Urinary bladder (tissue), 4 donors: ENCODE data around the gene SIL1. TPM values are rescaled to one million over a fixed set of nuclear protein-coding genes. Genes with fewer than 3 reads are reported as not detected.
"Not testable (repeated sequence)": the region's sequence is repeated elsewhere in the genome, so short reads cannot be mapped to it uniquely, and the experiment has no call there.

Experiments
- DNase-seq: peaks from one replicate; pipeline ENCODE4 v3.0.0-alpha.2; 2015; ENCODE audit errors: extremely low spot score
- H3K27ac ChIP-seq: one replicate; pipeline ENCODE4 v1.5.1; 2013; ENCODE audit warnings: low read depth, mild to moderate bottlenecking, moderate library complexity
- H3K36me3 ChIP-seq: one replicate; pipeline ENCODE4 v1.6.1; 2013; ENCODE audit warnings: mild to moderate bottlenecking, moderate library complexity; ENCODE audit not compliant: insufficient read depth
- H3K4me1 ChIP-seq: one replicate; pipeline ENCODE4 v1.6.1; 2013; ENCODE audit warnings: mild to moderate bottlenecking, moderate library complexity; ENCODE audit not compliant: insufficient read depth
- H3K4me3 ChIP-seq: one replicate; pipeline ENCODE4 v1.5.1; 2013; ENCODE audit warnings: low read depth, low read length
- WGBS: extraction: QIAGEN DNeasy Blood & Tissue Kit; methylation state at CpG from one replicate; pipeline ENCODE4 v1.1.7; 2013; 5-methylcytosine and 5-hydroxymethylcytosine counted together
- polyA plus RNA-seq: library from polyadenylated mRNA; stranded (reverse); fragments of 200-250 nt; gene quantifications from one replicate; pipeline ENCODE4 v1.2.3, GENCODE V29; 2013
- total RNA-seq: library from RNA; depleted of rRNA; stranded (reverse); fragments of >200 nt; gene quantifications from one replicate; pipeline ENCODE4 v1.2.3, GENCODE V29; 2014
- donor health status: healthy with polysubstance abuse.
- donor health status: healthy.

The SIL1 gene
- total and polyA plus RNA-seq, 2 donors: 31.5 to 49.8 TPM

GRCh38 chr5:139011156-139011555 is 187.0 kb downstream of the SIL1 start:
- WGBS: 63% methylated on average over 16 of the region's 25 CpGs
- not testable (repeated sequence) for H3K36me3 ChIP-seq, DNase-seq, H3K4me1 ChIP-seq, H3K4me3 ChIP-seq, H3K27ac ChIP-seq

- Histone ChIP-seq H3K4me3 (no peak overlapping the region), H3K27ac (no peak overlapping the region), H3K36me3 (peaks cover 2% of the 10 kb centered on the region), H3K4me1 (no peaks in the 10 kb centered on the region)
- DNase-seq: no peak
- WGBS: 85% methylated on average over 3 of the region's 3 CpGs
Observed at GRCh38 chr5:139004374-139005307, 193.5 kb downstream of the SIL1 start.

DNA sequence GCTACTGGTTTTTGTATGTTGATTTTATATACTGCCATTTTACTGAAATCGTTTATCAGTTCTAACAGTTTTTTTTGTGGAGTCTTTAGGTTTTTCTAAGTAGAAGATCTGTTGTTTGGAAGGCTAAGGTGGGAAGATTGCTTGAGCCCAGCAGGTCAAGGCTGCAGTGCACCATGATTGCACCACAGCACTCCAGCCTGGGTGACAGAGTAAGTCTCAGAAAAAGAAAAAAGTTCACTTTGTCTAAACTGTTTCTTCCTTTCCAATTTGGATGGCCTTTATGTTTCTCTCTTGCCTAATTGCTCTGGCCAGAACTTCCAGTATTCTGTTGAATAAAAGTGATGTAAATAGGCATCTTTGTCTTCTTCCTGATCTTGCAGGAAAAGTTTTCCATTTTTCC is 198.5 kb downstream of the SIL1 start:
- WGBS: 92% methylated on average over 1 of the region's 1 CpG
- no peak overlapping the region for H3K4me3 ChIP-seq
- peaks cover 2% of the 10 kb centered on the region for H3K36me3 ChIP-seq
- H3K4me1 ChIP-seq: no peaks in the 10 kb centered on the region
- H3K27ac ChIP-seq: no peak overlapping the region
- DNase-seq: no peak

- peaks cover 2% of the 10 kb centered on the region for H3K36me3 ChIP-seq
- no peak overlapping the region for H3K4me3 ChIP-seq
- DNase-seq: no peak
- no peak overlapping the region for H3K27ac ChIP-seq
- WGBS: 97% methylated on average over 1 of the region's 1 CpG
- no peaks in the 10 kb centered on the region for H3K4me1 ChIP-seq
Observed at GRCh38 chr5:138998521-138998920, 199.6 kb downstream of the SIL1 start.

DNA sequence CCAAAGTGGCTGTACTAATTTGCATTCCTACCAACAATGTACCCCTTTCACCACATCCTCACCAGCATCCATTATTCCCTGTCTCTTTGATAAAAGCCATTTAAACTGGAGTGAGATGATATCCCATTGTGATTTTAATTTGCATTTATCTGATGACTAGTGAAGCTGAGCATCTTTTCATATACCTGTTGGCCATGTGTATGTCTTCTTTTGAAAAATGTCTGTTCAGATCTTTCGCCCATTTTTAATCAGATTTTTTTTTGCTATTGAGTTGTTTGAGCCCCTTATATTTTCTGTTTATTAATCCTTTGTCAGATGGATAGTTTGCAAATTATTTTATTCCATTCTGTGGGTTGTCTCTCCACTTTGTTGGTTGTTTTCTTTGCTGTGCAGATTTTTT is 202.0 kb downstream of the SIL1 start:
- Histone ChIP-seq H3K4me3 (no peak overlapping the region), H3K27ac (no peak overlapping the region), H3K36me3 (no peaks in the 10 kb centered on the region), H3K4me1 (no peaks in the 10 kb centered on the region)
- DNase-seq: no peak
- WGBS: 96% methylated on average over 1 of the region's 1 CpG

GRCh38 chr5:138990986-138991590 is 207.1 kb downstream of the SIL1 start:
- Histone ChIP-seq H3K36me3 (peaks cover 2% of the 10 kb centered on the region), H3K4me3 (no peak overlapping the region), H3K27ac (no peak overlapping the region), H3K4me1 (no peaks in the 10 kb centered on the region)
- DNase-seq: no peak
- 96% methylated on average over 4 of the region's 4 CpGs for WGBS

DNA sequence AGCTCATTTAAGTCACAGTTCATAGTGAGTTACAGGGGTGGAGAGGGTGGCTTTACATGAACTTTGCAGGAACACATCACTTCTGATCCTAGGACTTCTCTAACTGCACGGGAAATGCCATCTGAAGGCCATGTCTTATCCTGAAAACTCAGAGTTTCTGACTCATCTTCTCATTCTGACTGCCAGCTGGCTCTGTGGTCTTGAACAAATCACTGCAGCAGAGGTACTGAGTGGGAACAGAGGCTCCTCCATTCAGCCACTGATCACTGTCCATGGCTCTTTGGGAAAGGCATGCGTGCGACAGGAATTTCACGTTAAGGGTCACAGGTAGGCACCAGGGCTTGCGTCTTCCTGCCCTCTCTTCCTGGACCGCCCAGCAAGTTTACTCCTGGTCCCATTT is 208.4 kb downstream of the SIL1 start:
- DNase-seq: no peak
- 94% methylated on average over 6 of the region's 6 CpGs for WGBS
- Histone ChIP-seq H3K36me3 (peaks cover 2% of the 10 kb centered on the region), H3K4me1 (no peaks in the 10 kb centered on the region), H3K4me3 (no peak overlapping the region), H3K27ac (no peak overlapping the region)

GRCh38 chr5:138986186-138986800 is 211.9 kb downstream of the SIL1 start:
- H3K4me3 ChIP-seq: no peak overlapping the region
- H3K4me1 ChIP-seq: no peaks in the 10 kb centered on the region
- peaks cover 2% of the 10 kb centered on the region for H3K36me3 ChIP-seq
- DNase-seq: no peak
- 91% methylated on average over 5 of the region's 5 CpGs for WGBS
- H3K27ac ChIP-seq: no peak overlapping the region

- whole genome bisulfite sequencing: 87% methylated on average over 6 of the region's 6 CpGs
- H3K27ac ChIP-seq: no peak overlapping the region
- no peak overlapping the region for H3K4me3 ChIP-seq
- no peak for DNase-seq
- peaks cover 2% of the 10 kb centered on the region for H3K36me3 ChIP-seq
- H3K4me1 ChIP-seq: no peaks in the 10 kb centered on the region
Observed at GRCh38 chr5:138985683-138986082, 212.5 kb downstream of the SIL1 start.

DNA sequence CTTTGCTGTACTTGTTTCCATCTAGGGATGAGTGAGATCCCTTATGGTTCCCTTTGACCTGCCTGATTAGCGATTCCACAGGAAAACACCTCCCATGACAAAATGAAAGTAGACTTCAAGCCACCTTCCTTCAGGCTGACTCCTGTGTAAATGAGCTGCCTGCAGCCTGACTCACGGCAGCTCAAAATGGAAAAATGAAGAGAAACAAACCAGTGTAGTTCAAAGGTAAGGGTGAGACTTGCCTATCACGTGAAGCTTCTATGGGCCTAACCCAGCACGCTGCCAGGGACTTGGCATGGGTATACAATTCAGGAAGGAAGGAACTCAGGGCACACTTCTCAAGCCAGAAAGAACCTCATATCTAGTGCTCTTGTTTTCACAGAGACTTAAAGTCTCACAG is 212.9 kb downstream of the SIL1 start:
- no peak overlapping the region for H3K27ac ChIP-seq
- 79% methylated on average over 4 of the region's 4 CpGs for WGBS
- H3K36me3 ChIP-seq: peaks cover 2% of the 10 kb centered on the region
- no peaks in the 10 kb centered on the region for H3K4me1 ChIP-seq
- H3K4me3 ChIP-seq: no peak overlapping the region
- DNase-seq: no peak

GRCh38 chr5:138983984-138984383 is 214.2 kb downstream of the SIL1 start:
- DNase-seq: no peak
- peaks cover 2% of the 10 kb centered on the region for H3K36me3 ChIP-seq
- WGBS: 86% methylated on average over 2 of the region's 2 CpGs
- H3K27ac ChIP-seq: no peak overlapping the region
- H3K4me3 ChIP-seq: no peak overlapping the region
- H3K4me1 ChIP-seq: no peaks in the 10 kb centered on the region

GRCh38 chr5:138981586-138981985 is 216.6 kb downstream of the SIL1 start:
- H3K4me3 ChIP-seq: no peak overlapping the region
- H3K27ac ChIP-seq: no peak overlapping the region
- DNase-seq: no peak
- 81% methylated on average over 7 of the region's 7 CpGs for WGBS
- no peaks in the 10 kb centered on the region for H3K4me1 ChIP-seq
- H3K36me3 ChIP-seq: no peaks in the 10 kb centered on the region

DNA sequence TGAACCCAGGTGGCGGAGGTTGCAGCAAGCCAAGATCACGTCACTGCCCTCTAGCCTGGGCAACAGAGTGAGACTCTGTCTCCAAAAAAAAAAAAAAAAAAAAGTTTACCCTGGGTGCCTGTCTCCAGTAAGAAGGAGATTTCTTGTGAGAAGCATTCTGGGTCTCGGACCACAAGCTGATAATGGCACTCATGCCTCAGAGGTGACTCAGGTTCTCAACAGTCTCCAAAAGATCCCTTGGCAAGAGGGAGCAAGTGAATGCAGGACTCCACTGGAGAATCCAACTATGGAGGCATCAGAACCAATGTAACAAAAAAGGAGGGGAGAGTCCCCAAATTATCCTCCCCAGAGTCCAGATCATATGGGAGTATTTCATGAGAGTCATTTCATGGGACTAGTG is 217.0 kb downstream of the SIL1 start:
- Histone ChIP-seq H3K4me1 (no peaks in the 10 kb centered on the region), H3K36me3 (no peaks in the 10 kb centered on the region), H3K4me3 (no peak overlapping the region), H3K27ac (no peak overlapping the region)
- 92% methylated on average over 3 of the region's 3 CpGs for WGBS
- DNase-seq: no peak

GRCh38 chr5:138980441-138980840 is 217.7 kb downstream of the SIL1 start:
- Histone ChIP-seq H3K27ac (no peak overlapping the region), H3K4me1 (no peaks in the 10 kb centered on the region), H3K4me3 (no peak overlapping the region), H3K36me3 (no peaks in the 10 kb centered on the region)
- DNase-seq: no peak
